HG02870 (cell line): ENCODE data around the gene ZFPM1.

Source experiments
- ATAC-seq: cut with Tn5 transposase; IDR thresholded peaks from one replicate; pipeline ENCODE4 v1.9.1; 2021; ENCODE audit warnings: mild to moderate bottlenecking, moderate library complexity; ENCODE audit not compliant: unreplicated experiment

The ZFPM1 gene

DNA sequence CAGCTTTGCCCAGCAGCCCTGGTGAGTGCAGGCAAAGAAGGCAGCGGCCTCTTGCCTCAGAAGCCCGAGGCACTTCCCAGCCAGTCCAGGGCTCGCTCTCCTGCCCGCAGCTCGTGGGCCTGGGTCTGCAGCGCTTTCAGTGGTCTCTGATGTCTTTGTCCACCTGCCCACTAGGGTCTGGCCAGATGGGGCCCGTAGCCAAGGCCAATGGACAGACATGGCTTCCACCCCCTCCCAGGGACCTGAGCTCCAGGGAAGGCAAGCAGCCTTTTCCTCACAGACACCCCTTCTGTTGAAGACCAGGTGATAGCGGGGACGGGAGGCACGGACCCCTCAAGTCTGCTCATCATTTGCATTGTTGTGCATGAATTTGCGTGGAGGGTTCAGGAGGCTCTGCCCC is 83.4 kb downstream of the ZFPM1 start:
- ATAC-seq: no peak

- ATAC-seq: no peak
Measured at GRCh38 chr16:88536971-88537751, 84.1 kb downstream of the ZFPM1 start.

- ATAC-seq: no peak
Measured at GRCh38 chr16:88537859-88538258, 84.8 kb downstream of the ZFPM1 start.

GRCh38 chr16:88538366-88539060 is 85.4 kb downstream of the ZFPM1 start:
- ATAC-seq: no peak

GRCh38 chr16:88539261-88539651 is 86.2 kb downstream of the ZFPM1 start:
- ATAC-seq: no peak

GRCh38 chr16:88539652-88540345 is 86.7 kb downstream of the ZFPM1 start:
- ATAC-seq: no peak

- ATAC-seq: no peak
Measured at GRCh38 chr16:88540346-88540977, 87.4 kb downstream of the ZFPM1 start.

DNA sequence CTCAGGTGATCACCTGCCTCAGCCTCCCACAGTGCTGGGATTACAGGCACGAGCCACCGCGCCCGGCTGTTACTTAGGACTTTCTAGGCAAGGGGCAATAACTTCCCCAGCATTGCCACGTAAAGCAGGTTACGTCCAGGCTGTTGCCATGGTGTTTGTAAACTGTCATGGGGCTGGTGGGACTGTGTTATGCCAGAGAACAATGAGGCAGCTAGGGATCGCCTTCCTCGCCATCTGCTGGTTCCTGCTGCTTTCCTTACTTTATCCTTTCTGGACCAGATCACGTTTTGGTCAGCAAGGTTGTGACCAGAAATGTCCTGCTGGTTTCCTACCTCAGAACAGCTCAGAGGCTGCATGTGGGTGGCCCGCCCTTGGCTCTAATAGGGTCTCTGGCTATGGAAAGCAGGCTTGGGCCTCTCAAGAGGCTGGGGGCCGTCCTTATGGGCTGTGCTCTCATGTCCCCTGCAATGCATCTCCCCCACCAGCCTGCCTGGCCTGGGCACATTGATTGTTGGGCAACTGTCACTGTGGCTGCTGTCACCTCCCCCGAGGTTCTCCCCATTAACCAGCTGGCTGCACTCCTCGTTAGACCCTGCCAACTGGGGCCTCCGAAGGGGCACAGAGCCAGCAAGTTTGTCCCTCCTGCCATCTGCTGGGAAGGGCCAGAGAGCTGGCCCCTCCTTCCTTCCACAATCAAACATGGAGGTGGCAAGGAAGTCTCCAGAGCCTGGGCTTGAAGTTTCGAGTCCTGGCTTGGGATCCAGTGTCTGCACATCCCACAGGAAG is 88.9 kb downstream of the ZFPM1 start:
- ATAC-seq: no peak

- ATAC-seq: no peak
Measured at GRCh38 chr16:88543230-88543813, 90.2 kb downstream of the ZFPM1 start.

DNA sequence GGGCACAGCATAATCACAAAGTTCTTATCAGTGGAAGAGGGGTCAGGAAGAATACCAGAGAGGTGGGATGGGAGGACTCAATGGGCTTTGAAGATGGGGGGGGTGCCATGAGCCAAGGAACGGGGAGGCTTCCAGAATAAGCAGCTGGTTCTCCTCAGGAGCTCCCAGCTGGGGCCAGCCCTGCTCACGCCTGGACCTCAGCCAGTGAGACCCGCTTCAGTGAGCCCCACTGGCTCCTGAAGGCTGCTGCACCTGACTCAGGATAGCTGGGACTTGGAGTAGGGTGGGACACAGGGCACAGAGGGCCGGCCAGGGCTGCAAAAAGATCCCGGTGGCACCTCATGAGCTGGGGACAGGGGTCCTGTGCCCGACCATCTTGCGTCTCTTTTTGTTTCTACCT is 92.7 kb downstream of the ZFPM1 start:
- ATAC-seq: no peak

DNA sequence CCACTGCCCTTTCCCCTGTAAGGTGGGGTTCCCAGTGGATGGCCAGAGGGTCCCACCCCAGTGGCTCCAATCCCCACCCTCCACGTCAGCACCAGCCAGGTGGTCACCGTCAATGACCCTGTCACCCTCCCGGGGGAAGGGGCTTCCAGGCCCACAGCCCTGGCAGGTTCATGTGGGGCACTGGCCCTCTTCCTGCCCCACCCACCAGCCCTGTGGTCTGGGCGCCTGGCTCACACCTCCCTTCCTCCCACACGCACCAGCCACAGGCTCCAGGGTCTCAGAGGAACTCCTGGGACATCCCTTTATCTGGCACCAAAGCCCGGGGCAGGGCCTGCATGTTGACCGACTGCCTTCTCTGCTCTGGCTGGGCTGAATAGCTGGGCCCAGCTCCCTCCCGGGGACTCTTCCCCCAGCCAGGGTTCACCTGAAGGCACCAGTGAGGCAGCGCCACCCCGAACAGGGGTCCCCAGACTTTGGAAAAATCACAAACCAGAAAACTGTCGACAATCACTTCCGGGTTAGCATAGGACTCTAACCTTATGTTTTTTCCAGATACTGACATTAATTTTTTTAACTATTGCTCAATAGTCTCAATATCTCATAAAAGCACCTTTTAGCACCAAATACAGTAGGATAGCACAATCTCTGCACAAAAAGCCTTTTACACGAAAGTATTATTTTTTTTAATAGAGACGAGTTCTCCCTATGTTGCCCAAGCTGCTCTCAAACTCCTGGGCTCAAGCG is 95.2 kb downstream of the ZFPM1 start:
- ATAC-seq: no peak

GRCh38 chr16:88548985-88549384 is 95.9 kb downstream of the ZFPM1 start:
- no peak for ATAC-seq

- ATAC-seq: no peak
Measured at GRCh38 chr16:88549671-88550245, 96.7 kb downstream of the ZFPM1 start.

DNA sequence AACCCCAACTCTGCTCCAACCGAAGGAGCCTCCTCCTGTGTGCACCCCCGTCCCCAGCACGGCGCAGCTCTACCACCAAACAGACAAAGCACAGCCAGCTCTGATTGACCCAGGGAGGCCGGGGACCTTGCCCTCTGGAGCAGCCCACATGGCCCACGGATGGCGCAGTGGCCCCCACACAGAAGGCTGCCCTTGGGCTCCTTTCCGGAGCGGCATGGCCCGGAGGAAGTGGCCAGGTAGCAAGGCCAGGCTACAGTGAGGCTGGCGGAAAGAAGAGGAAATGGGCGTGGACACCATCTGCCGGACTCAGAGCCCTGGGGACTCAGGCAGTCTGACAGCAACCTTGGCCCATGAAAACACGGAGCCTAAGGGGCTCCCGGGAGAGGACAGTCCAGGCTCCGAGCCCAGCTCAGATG is 97.2 kb downstream of the ZFPM1 start:
- ATAC-seq: no peak

- ATAC-seq: no peak
Measured at GRCh38 chr16:88552166-88552565, 99.1 kb downstream of the ZFPM1 start.

GRCh38 chr16:88552815-88553214 is 99.7 kb downstream of the ZFPM1 start:
- ATAC-seq: no peak

- ATAC-seq: no peak
Measured at GRCh38 chr16:88553739-88554138, 100.7 kb downstream of the ZFPM1 start.

- no peak for ATAC-seq
Measured at GRCh38 chr16:88554711-88555264, 101.7 kb downstream of the ZFPM1 start.
